Activated T-cell treated with anti-CD3 and anti-CD28 coated beads for 1 hour (primary cell): ENCODE results near the gene FOS.
A peak's percentile ranks its signal among the peaks of the same experiment; 100 is the strongest.
"Not testable (repeated sequence)": the region's sequence is repeated elsewhere in the genome, so short reads cannot be mapped to it uniquely, and the experiment has no call there.

Experiments
- DNase-seq: peaks from one replicate; pipeline ENCODE4 v3.0.0-alpha.2; 2020; ENCODE audit warnings: low read depth

Gene FOS

GRCh38 chr14:75278422-75279152 is at the start of gene FOS:
Gene FOS (plus strand): TSS chr14:75278828. CDS start chr14:75278983, 155 bp downstream.
- peak; percentile 86 for DNase-seq

- no peak for DNase-seq
These were observed 48.9 kb upstream of the FOS start for GRCh38 chr14:75229661-75230139.

GRCh38 chr14:75230140-75230792 is 48.4 kb upstream of the FOS start:
- peak; percentile 18 for DNase-seq

GRCh38 chr14:75231320-75231719 is 47.3 kb upstream of the FOS start:
- no peak for DNase-seq

GRCh38 chr14:75232191-75232590 is 46.4 kb upstream of the FOS start:
- DNase-seq = no peak

GRCh38 chr14:75232597-75232996 is 46.0 kb upstream of the FOS start:
- peak; percentile 23 for DNase-seq

GRCh38 chr14:75234173-75235115 is 44.2 kb upstream of the FOS start:
- DNase-seq = no peak

GRCh38 chr14:75235198-75235597 is 43.4 kb upstream of the FOS start:
- DNase-seq = not testable (repeated sequence)

- DNase-seq = no peak
These were observed 42.2 kb upstream of the FOS start for GRCh38 chr14:75236467-75236866.

- DNase-seq = no peak
These were observed 41.7 kb upstream of the FOS start for GRCh38 chr14:75236901-75237419.

GRCh38 chr14:75238756-75239455 is 39.7 kb upstream of the FOS start:
- DNase-seq = no peak

GRCh38 chr14:75240781-75241180 is 37.8 kb upstream of the FOS start:
- no peak for DNase-seq

GRCh38 chr14:75242546-75243273 is 35.9 kb upstream of the FOS start:
- DNase-seq = no peak

- no peak for DNase-seq
These were observed 34.5 kb upstream of the FOS start for GRCh38 chr14:75244121-75244520.

- no peak for DNase-seq
These were observed 31.9 kb upstream of the FOS start for GRCh38 chr14:75246546-75247285.

GRCh38 chr14:75247286-75247922 is 31.2 kb upstream of the FOS start:
- DNase-seq = peak; percentile 43

- no peak for DNase-seq
These were observed 30.7 kb upstream of the FOS start for GRCh38 chr14:75247939-75248338.

- DNase-seq = peak; percentile 62
These were observed 29.2 kb upstream of the FOS start for GRCh38 chr14:75249251-75249957.

- DNase-seq = no peak
These were observed 28.7 kb upstream of the FOS start for GRCh38 chr14:75249958-75250336.
